Neuronal stem cell (in vitro differentiated cells): ENCODE data around the gene SAFB2.

Source experiments
- DNase-seq: peaks from one replicate; pipeline ENCODE4 v3.0.0-alpha.2; 2013; ENCODE audit warnings: low spot score
- H2AFZ ChIP-seq: one replicate; pipeline ENCODE4 v1.6.1; 2013; ENCODE audit warnings: mild to moderate bottlenecking, low read length, inconsistent platforms
- H2AK5ac ChIP-seq: 2 replicates; pipeline ENCODE4 v1.6.1; 2013; ENCODE audit warnings: low read depth, mild to moderate bottlenecking, inconsistent platforms, low read length, moderate library complexity, mixed read lengths
- H2BK120ac ChIP-seq: 2 replicates; pipeline ENCODE4 v1.6.1; 2013; ENCODE audit warnings: low read depth, mild to moderate bottlenecking, inconsistent platforms, low read length, moderate library complexity, mixed read lengths
- H2BK12ac ChIP-seq: one replicate; pipeline ENCODE4 v1.6.1; 2013; ENCODE audit warnings: low read length, inconsistent platforms
- H2BK15ac ChIP-seq: 2 replicates; pipeline ENCODE4 v1.6.1; 2013; ENCODE audit warnings: mild to moderate bottlenecking, low read length, inconsistent platforms, mixed read lengths
- H2BK5ac ChIP-seq: one replicate; pipeline ENCODE4 v1.6.1; 2013; ENCODE audit warnings: inconsistent platforms, mild to moderate bottlenecking, low read length, moderate library complexity
- H3K14ac ChIP-seq: one replicate; pipeline ENCODE4 v1.6.1; 2013; ENCODE audit warnings: low read length, inconsistent platforms
- H3K18ac ChIP-seq: 2 replicates; pipeline ENCODE4 v1.6.1; 2013; ENCODE audit warnings: low read length, inconsistent platforms
- H3K23ac ChIP-seq: 2 replicates; pipeline ENCODE4 v1.6.1; 2013; ENCODE audit warnings: low read depth, mild to moderate bottlenecking, mixed read lengths, low read length, inconsistent platforms; ENCODE audit not compliant: poor library complexity
- H3K27ac ChIP-seq: replicated peaks from 3 replicates; pipeline ENCODE4 v1.5.1; 2013; ENCODE audit warnings: low read length, inconsistent platforms
- H3K27me3 ChIP-seq, 3 experiments: 2 replicates each; pipeline ENCODE4 v1.6.1; 2013; ENCODE audit warnings: low read length in 3 of 3, mild to moderate bottlenecking in 2 of 3, inconsistent platforms in 1 of 3, low read depth in 1 of 3, mixed read lengths in 1 of 3, moderate library complexity in 1 of 3; ENCODE audit not compliant: control insufficient read depth in 3 of 3, insufficient read depth in 3 of 3
- H3K36me3 ChIP-seq, 2 donors: replicated peaks in 1 of 2; 2 replicates each; pipeline ENCODE4 v1.6.1; 2013; ENCODE audit warnings: low read length in 2 of 2; ENCODE audit not compliant: control insufficient read depth in 2 of 2, insufficient read depth in 2 of 2
- H3K4ac ChIP-seq: 2 replicates; pipeline ENCODE4 v1.6.1; 2013; ENCODE audit warnings: inconsistent platforms, mild to moderate bottlenecking, low read length, moderate library complexity
- H3K4me1 ChIP-seq, 2 donors: 1 replicate in 1 of 2; 2 replicates in 1 of 2; pipeline ENCODE4 v1.6.1; 2013; ENCODE audit warnings: low read length in 2 of 2, low read depth in 1 of 2; ENCODE audit not compliant: control insufficient read depth in 2 of 2, insufficient read depth in 1 of 2
- H3K4me2 ChIP-seq: one replicate; pipeline ENCODE4 v1.6.1; 2013; ENCODE audit warnings: mild to moderate bottlenecking, low read length, inconsistent platforms; ENCODE audit not compliant: insufficient read depth, poor library complexity, severe bottlenecking
- H3K4me3 ChIP-seq, 2 donors: 2 replicates each; pipeline ENCODE4 v1.5.1; 2013; ENCODE audit warnings: low read length in 2 of 2, mild to moderate bottlenecking in 2 of 2, inconsistent platforms in 1 of 2, moderate library complexity in 1 of 2
- H3K79me1 ChIP-seq: one replicate; pipeline ENCODE4 v1.6.1; 2013; ENCODE audit warnings: low read depth, mild to moderate bottlenecking, inconsistent platforms, low read length, moderate library complexity
- H3K9ac ChIP-seq: one replicate; pipeline ENCODE4 v1.6.1; 2013; ENCODE audit warnings: mild to moderate bottlenecking, low read depth, low read length, inconsistent platforms; ENCODE audit not compliant: poor library complexity
- H3K9me3 ChIP-seq, 2 donors: replicated peaks in 1 of 2; 2 replicates each; pipeline versions ENCODE3 to v1.6.1; 2013; ENCODE audit warnings: low read length in 2 of 2, mild to moderate bottlenecking in 2 of 2, inconsistent platforms in 1 of 2, low read depth in 1 of 2, mixed read lengths in 1 of 2, moderate library complexity in 1 of 2; ENCODE audit not compliant: control insufficient read depth in 2 of 2, insufficient read depth in 1 of 2
- H4K8ac ChIP-seq: one replicate; pipeline ENCODE4 v1.6.1; 2013; ENCODE audit warnings: low read depth, mild to moderate bottlenecking, inconsistent platforms, low read length, moderate library complexity
- H4K91ac ChIP-seq: one replicate; pipeline ENCODE4 v1.6.1; 2013; ENCODE audit warnings: low read length, low read depth, mild to moderate bottlenecking, inconsistent platforms; ENCODE audit not compliant: poor library complexity
- WGBS, 2 donors: extraction: QIAGEN DNeasy Blood & Tissue Kit; methylation state at CpG; one replicate each; pipeline ENCODE4 v1.1.7; 2013; ENCODE audit warnings: missing lambda C conversion rate in 2 of 2, mixed read lengths in 1 of 2; ENCODE audit not compliant: insufficient read length in 2 of 2, insufficient replicate concordance in 1 of 2; ENCODE audit errors: extremely low coverage in 2 of 2; 5-methylcytosine and 5-hydroxymethylcytosine counted together

The SAFB2 gene

GRCh38 chr19:5617080-5617479, 5.5 kb downstream of the SAFB2 start:
- Histone ChIP-seq H3K4ac (no peak overlapping the region), H3K4me2 (no peak overlapping the region), H3K27ac (no peak overlapping the region), H3K79me1 (peaks cover 10% of the 10 kb centered on the region), H3K4me3 (no peak overlapping the region), H3K27me3 (no peaks in the 10 kb centered on the region), H3K4me1 (peaks cover 5 to 12% of the 10 kb centered on the region in 2 donors), H4K91ac (no peak overlapping the region), H2BK15ac (no peak overlapping the region), H3K18ac (no peak overlapping the region), H2AFZ (no peak overlapping the region), H3K36me3 (peaks cover 49 to 92% of the 10 kb centered on the region in 2 donors), H3K14ac (no peak overlapping the region), H2BK120ac (no peak overlapping the region), H3K9ac (no peak overlapping the region), H3K9me3 (no peaks in the 10 kb centered on the region), H4K8ac (no peak overlapping the region), H2BK12ac (no peak overlapping the region), H2BK5ac (no peak overlapping the region), H3K23ac (no peak overlapping the region), H2AK5ac (no peak overlapping the region)
- WGBS, 2 donors: no CpG with 5 or more reads among the region's 1 CpG
- no peak for DNase-seq

DNA sequence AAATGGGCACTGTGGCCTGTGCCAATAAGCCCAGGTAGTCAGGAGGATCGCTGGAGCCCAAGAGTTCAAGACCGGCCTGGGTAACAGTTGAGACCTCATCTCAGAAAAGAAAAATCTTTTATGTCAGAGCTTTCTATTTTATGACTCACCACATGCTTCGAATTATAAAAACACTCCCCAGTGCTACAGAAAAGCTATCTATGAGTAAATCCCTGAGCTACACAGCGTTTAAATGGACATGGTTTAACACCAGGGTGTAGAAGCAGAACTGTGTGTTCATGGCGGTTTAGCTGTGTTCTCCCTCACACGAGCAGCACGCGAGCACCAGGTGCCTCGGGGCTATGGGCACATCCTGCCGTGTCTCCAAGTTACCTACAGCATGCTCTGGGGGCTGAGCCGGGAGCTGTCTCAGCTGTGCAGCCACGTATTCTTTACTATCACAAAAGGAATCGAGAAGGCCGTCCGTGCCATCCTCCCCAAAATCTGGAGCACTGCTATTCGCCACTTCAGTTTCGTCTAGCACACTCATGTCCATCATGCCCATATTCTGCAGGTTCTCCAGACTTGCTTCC, 6.7 kb downstream of the SAFB2 start:
- H2BK120ac ChIP-seq: no peak overlapping the region
- H3K36me3 ChIP-seq: peaks cover 48 to 90% of the 10 kb centered on the region in 2 donors
- no peak overlapping the region for H2AK5ac ChIP-seq
- no peak overlapping the region for H3K4me3 ChIP-seq
- H4K8ac ChIP-seq: no peak overlapping the region
- DNase-seq: no peak
- H2BK15ac ChIP-seq: no peak overlapping the region
- no peak overlapping the region for H3K9ac ChIP-seq
- no peak overlapping the region for H3K27ac ChIP-seq
- no peak overlapping the region for H2BK5ac ChIP-seq
- no peak overlapping the region for H4K91ac ChIP-seq
- H3K4me2 ChIP-seq: no peak overlapping the region
- H2BK12ac ChIP-seq: no peak overlapping the region
- H3K27me3 ChIP-seq: no peaks in the 10 kb centered on the region
- no peak overlapping the region for H3K14ac ChIP-seq
- H3K23ac ChIP-seq: no peak overlapping the region
- no peak overlapping the region for H3K18ac ChIP-seq
- peaks cover 0 to 3% of the 10 kb centered on the region in 2 donors for H3K4me1 ChIP-seq
- no peaks in the 10 kb centered on the region for H3K9me3 ChIP-seq
- no peak overlapping the region for H2AFZ ChIP-seq
- H3K79me1 ChIP-seq: peaks cover 3% of the 10 kb centered on the region
- no CpG with 5 or more reads among the region's 17 CpGs for WGBS, 2 donors
- no peak overlapping the region for H3K4ac ChIP-seq

- Histone ChIP-seq H2AK5ac (no peak overlapping the region), H3K4me1 (no peaks in the 10 kb centered on the region), H3K27me3 (no peaks in the 10 kb centered on the region), H2BK15ac (no peak overlapping the region), H3K4me2 (no peak overlapping the region), H2BK12ac (no peak overlapping the region), H2BK120ac (no peak overlapping the region), H3K27ac (no peak overlapping the region), H3K18ac (no peak overlapping the region), H3K36me3 (peaks cover 51 to 90% of the 10 kb centered on the region in 2 donors), H3K9ac (no peak overlapping the region), H3K14ac (no peak overlapping the region), H3K4ac (no peak overlapping the region), H3K4me3 (no peak overlapping the region), H4K8ac (no peak overlapping the region), H3K23ac (no peak overlapping the region), H2BK5ac (no peak overlapping the region), H3K9me3 (no peaks in the 10 kb centered on the region), H4K91ac (no peak overlapping the region), H2AFZ (no peak overlapping the region), H3K79me1 (peaks cover 8% of the 10 kb centered on the region)
- no peak for DNase-seq
- WGBS, 2 donors: no CpG with 5 or more reads among the region's 15 CpGs
Measured at GRCh38 chr19:5612891-5613865, 9.4 kb downstream of the SAFB2 start.

GRCh38 chr19:5609881-5610448, 12.6 kb downstream of the SAFB2 start:
- Histone ChIP-seq H3K18ac (no peak overlapping the region), H2BK12ac (no peak overlapping the region), H3K23ac (no peak overlapping the region), H2AK5ac (no peak overlapping the region), H3K4ac (no peak overlapping the region), H3K9ac (no peak overlapping the region), H3K27me3 (no peaks in the 10 kb centered on the region), H3K79me1 (peaks cover 5% of the 10 kb centered on the region), H4K91ac (no peak overlapping the region), H2BK15ac (no peak overlapping the region), H3K4me2 (no peak overlapping the region), H2BK5ac (no peak overlapping the region), H3K9me3 (no peaks in the 10 kb centered on the region), H3K27ac (no peak overlapping the region), H3K4me3 (no peak overlapping the region), H4K8ac (no peak overlapping the region), H3K14ac (no peak overlapping the region), H3K4me1 (no peaks in the 10 kb centered on the region), H3K36me3 (peaks cover 54 to 90% of the 10 kb centered on the region in 2 donors), H2AFZ (no peak overlapping the region), H2BK120ac (no peak overlapping the region)
- no CpG with 5 or more reads among the region's 16 CpGs for WGBS, 2 donors
- no peak for DNase-seq
